ENCODE results near the gene CSTB.
"Not testable (repeated sequence)": the region's sequence is repeated elsewhere in the genome, so short reads cannot be mapped to it uniquely, and the experiment has no call there.

CSTB gene, protein sequence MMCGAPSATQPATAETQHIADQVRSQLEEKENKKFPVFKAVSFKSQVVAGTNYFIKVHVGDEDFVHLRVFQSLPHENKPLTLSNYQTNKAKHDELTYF

DNA sequence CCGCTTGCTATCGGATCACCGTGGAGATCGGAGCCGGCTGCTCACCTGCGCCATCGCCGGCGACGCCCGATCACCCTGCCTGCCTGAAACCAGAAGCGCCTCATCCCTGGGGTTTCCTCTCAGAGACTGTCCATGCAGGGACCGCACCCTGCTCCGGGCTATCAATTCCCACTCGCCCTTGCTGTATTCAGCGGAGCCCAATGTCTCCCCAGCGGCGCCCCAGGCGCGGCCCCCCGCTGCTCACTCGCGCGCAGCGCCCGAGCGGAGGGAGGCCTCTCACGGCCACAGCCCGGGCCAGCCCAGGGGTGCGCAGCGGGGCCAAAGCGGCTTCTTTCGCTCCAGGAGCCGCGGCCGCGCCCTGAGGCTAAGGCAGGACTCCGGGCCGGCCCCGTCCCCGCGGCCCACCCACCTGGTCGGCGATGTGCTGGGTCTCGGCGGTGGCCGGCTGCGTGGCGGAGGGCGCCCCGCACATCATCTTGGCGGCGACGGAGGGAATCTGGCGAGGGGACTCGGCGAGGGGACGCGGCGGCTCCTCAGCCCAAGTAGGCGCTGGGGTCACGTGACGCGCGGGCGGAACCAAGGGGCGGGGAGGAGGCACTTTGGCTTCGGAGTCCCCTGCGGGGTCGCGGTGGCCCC lies at the start of gene CSTB:
Gene CSTB (minus strand): TSS at position 514 of the 636 bp plus-strand sequence. CDS start 39 bp downstream, at position 475.
- peak; percentile 61 for DNase-seq (ENCODE audit: low read depth, low spot score)

DNA sequence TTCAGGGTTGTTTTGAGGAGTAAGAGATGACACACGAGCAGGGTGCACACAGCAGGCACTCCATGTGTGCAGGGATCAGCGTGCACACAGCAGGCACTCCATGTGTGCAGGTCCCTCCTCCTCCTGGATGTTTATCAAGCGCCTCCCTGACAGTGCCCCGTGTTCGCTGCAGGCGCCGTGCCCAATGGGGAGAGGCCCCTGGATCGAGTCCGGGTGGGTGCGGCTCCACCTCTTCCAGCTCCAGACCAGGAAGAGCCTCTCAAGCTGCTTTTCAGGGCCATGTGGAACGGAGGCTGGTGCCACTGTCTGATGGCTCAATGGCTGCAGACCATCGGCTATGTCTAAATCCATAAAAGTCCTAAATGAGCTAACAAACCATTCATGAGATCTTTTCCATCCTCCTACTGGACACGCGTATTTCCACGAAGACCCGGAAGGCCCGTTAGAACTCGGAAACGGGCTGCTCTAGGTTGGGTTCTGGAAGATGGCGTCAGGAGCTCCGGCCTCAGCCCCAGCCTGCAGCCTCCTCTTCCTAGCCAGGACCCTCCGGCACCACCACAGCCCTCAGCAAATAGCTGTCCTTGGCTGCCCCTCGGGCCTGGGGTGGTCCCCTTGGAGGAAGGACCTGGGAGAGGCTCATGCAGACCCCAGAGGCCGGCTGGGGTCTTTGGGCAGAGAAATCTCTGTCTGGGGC lies 49.3 kb upstream of the CSTB start:
- DNase-seq (ENCODE audit: low read depth, low spot score) = no peak

DNA sequence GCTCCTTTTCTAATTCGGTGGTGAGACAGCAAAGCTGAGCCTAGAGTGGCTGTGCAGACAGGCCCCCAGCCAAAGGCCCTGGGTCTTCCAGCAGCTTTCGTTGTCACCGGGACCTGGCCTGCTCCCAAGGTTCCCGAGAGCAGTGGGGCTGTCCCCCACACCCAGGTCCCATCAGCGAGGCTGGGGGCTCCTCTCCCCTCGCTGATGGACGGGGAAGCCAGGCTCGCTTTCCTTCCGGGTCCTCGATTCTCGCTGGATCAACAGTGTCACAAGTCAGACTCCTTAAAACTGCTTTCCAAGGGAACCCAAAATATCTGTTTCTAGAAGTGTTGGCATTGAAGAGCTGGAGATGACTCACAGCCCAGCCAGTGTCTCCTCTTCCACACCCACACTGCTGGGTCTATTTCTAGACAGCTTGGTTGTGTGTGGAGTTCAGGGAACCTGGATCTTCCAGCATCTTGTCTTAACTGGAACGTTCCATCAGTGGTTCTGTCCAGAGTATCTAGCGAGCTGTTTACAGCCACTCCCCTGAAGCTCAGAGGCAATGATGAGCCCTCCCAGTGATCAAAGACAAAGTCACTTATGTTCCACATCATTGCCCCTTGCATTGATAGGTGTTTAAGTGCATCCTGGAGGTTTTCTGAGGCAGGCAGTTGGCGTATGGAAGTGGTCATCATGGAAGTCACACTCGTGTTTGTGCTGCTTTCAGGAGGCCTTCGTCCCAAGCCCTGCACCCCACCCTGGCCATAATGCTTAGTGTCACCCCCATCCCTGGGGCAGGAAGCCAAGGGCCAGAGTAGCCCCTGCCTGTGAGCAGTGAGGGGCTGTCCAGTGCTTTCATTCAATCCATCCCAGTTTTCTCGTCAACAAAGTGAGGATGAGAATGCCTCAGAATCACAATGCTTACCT lies 48.5 kb upstream of the CSTB start:
- no peak for DNase-seq (ENCODE audit: low read depth, low spot score)

DNA sequence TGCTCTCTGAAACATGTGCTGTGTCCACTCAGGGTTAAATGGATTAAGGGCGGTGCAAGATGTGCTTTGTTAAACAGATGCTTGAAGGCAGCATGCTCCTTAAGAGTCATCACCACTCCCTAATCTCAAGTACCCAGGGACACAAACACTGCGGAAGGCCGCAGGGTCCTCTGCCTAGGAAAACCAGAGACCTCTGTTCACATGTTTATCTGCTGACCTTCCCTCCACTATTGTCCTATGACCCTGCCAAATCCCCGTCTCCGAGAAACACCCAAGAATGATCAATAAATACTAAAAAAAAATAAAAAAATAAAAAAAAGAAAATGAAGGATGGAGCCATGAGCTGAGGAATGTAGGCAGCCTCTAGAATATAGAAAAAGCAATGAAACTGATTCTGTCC lies 46.6 kb upstream of the CSTB start:
- not testable (repeated sequence) for DNase-seq (ENCODE audit: low read depth, low spot score)

DNA sequence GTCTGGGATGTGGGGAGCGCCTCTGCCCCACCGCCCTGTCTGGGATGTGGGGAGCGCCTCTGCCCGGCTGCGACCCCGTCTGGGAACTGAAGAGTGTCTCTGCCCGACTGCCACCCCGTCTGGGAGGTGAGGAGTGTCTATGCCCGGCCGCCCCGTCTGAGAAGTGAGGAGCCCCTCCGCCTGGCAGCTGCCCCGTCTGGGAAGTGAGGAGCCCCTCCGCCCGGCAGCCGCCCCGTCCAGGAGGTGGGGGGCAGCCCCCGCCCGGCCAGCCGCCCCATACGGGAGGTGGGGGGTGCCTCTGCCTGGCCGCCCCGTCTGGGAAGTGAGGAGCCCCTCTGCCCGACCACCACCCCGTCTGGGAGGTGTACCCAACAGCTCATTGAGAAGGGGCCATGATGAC lies 46.1 kb upstream of the CSTB start:
- DNase-seq (ENCODE audit: low read depth, low spot score) = not testable (repeated sequence)

DNA sequence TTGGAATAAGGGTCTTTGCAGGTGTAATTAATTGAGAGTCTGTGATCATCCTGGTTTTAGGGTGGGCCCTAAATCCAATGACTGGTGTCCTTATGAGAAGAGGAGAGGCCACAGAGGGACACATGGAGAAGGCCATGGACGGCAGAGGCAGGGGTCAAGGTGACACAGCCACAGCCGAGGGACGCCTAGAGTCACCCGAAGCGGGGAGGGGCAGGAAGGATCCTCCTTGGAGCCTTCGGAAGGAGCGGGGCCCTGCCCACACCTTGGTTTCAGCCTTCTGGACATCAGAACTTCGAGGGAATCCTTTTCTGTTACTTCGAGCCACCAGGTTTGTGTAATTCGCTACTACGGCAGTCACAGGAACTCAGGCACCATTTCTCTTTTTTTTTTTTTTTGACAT lies 44.4 kb upstream of the CSTB start:
- DNase-seq (ENCODE audit: low read depth, low spot score) = no peak

DNA sequence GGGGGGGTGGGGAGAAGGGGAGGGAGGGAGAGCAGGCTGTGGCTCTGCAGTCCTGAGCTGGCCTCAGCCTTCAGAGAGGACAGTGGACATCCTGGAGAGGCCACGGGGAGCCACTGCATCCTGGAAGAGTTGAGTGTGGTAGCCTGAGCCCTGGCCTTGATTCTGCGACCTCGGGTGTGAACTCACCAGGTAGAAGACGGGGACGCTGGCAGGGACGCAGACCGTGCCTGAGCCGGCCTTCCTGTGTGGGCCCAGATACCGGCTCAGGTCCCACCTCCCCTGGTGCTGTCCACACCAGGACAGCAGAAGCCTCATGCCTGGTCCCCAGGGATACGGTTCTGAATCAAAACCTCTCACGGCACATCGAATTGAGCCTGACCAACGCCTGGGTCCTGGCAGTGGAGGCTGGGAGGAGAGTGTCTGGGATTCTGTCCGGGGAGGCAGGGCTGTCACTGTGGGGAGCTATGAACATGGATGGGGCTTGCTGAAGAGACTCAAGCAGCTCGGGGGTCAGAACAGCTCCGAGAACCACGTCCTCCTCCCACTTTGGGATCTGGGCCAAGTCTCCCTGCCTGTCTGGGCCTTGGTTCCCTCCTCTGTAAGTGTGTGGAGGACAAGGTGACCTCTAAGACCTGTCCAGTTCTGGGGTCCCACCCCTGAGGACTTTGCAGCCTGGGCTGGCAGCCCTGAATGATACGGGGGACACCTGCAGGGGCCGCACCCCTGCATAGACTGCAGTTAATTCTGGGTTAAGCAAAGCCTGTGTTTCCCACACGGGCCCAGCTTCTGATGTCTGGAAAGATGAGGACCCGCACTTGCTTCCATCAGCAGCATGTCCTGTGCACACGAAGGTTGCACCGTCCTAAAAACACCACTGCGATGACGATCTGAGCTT lies 43.6 kb upstream of the CSTB start:
- DNase-seq (ENCODE audit: low read depth, low spot score) = no peak

DNA sequence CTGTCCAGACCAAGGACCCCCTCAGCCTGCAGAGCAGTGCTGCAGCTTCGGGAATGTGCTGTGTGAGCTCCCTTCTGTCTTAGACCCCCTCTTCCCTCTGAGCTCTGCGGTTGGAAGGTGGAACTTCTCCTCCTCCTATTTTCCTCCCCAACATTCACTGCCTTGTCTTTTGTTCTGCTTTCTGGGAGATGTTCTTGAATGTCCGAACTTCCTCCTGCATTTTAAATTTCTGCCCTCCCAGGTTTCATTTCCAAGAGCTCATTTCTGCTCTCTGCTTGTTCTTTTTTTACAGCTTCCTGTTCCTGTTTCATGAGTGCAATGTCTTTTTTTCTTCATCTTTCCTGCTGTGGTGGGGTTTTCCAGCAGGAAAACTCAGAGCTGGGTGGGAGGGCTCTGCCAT lies 42.6 kb upstream of the CSTB start:
- DNase-seq (ENCODE audit: low read depth, low spot score) = no peak

DNA sequence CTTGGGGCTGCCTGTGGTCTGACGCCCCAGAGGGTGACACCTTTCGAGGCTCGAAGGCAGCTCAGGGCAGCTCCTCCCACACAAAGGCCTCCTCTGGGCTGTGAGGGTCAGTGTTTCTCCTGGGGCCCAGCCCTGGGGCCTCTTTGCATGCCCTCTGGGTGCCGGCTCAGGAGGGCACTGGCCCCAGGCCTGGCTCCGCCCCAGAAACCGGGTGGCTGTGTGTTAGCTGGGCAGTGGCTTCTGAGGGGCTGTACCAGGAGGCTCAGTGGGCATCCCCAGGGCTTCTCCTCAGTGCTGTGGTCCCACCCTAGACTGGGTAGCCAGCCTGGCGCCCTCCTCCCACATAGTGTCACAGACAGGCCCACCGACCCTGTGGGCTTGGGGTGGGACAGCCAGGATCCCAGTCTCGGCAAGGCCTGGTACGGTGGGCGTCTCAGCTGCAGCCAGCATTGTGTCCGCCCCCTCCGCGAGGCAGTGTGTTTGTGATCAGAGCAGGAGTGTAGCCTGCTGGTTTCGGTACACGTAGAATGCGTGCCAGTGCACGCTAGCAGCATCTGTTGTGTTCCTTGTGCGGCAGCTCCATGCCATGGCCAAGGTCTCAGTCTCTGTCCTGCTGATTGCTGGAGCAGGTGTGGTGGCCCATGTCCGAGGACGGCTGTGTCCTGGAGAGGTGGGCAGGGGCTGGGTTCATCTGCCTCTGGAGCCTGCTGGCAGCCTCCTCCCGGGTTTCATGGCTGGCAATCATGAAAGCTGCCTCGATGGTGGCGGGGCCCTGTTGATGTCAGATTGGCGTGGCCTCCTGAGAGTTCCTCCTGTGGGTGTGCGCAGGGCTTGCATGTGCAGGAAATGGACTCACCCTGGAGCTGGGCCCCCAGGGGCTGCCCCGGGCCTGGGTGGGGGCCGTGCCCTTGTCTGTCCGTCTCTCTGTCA lies 41.3 kb upstream of the CSTB start:
- DNase-seq (ENCODE audit: low read depth, low spot score) = no peak

DNA sequence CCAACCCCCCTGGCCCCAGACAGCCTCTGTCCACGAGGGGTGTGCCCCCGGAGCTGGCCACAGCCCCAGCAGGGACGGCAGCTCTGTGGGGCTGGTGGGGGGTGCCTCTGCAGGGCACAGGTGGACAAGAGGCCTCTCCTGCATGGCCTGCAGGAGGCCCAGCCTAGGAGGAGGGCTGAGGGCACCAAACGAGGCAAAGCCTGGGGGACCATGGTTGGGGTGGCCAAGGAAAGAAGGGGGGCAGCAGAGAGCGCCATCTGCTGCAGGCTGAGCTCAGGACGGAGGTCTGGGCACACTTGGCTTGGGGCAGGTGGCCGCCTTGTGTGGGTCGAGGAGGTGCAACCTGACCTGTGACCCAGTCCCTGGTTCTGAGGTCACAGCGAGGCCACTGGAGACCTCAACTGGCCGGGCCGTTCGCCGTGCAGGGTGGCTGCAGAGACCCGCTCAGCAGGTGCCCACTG lies 40.5 kb upstream of the CSTB start:
- DNase-seq (ENCODE audit: low read depth, low spot score) = no peak

DNA sequence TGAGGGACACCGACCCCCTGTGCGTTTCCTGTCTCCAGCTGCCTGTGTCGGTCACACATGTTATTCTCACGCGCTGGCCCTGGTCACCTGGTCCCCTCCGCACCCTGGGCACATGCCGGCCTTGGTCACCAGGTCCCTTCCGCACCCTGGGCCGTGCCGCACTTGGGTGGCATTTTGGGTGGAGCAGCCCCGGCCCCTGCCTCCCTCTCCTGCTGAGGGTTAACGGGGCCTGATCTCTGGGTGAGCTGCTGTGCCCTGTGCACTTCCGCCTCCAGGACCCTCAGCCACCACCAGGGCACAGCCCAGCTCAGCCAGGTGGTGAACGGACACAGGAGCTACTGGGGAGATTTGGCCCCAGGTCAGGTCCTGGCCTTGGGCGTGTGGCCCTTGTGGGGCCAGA lies 39.9 kb upstream of the CSTB start:
- DNase-seq (ENCODE audit: low read depth, low spot score) = no peak

DNA sequence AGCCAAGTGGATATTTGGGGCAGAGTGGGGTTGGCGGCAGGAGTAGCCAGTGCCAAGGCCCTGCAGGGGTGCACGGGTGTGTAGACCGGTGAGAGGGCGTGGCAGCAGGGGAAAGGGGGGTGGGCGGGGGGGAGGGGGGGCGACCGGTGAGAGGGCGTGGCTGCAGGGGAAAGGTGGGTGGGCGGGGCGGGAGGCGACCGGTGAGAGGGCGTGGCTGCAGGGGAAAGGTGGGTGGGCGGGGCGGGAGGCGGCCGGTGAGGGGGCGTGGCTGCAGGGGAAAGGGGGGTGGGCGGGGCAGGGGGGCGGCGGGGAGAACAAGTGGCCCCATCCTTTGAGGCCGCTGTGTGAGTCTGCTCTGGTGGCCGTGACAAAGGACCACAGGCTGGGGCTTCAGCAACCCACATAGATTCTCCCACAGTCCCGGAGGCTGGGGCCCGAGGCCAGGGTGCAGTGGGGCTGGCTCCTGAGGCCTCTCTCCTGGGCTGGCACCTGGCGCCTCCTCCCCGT lies 39.1 kb upstream of the CSTB start:
- DNase-seq (ENCODE audit: low read depth, low spot score) = no peak

DNA sequence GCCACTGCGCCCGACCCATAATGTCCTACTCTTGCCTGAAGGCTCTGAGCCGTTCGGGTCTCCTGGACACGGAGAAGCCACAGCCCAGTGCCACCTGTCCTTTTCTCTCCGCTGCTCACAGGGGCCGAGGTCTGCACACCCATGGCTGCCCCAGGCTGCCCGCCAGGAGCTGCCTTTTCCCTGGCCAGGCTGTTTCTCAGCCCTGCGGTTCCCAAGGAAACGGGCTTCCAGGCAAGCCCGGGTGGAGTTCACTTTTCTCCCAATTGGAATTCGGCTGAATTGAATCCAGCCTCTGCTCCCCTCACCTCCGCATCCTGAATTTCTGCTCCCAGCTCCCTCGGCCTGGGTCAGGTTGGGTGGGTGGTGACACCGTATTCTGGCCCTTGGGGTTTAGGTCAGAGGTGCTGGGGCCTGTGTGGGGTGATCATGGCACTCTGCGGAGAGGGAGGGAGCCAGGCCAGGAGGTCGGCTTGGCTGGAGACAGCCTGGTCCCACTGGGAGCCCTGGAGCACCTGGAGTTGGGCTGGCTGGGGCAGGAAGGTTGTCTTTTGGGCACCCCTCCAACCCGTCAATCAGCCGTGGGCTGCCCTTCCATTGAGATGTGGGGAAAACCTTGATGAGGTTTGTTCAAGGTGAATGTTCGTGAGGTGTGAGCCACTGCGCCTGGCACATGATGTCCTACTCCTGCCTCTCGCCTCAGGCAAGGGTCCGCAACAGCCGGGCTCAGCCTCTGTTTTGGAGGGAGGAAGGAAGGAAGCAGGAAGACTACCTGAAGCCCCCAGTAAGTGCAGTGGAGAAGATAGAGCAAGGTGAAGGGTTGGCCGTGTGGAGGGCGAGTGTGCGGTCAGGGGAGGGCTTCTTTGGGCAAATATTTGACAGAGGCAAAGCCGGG lies 38.4 kb upstream of the CSTB start:
- no peak for DNase-seq (ENCODE audit: low read depth, low spot score)

DNA sequence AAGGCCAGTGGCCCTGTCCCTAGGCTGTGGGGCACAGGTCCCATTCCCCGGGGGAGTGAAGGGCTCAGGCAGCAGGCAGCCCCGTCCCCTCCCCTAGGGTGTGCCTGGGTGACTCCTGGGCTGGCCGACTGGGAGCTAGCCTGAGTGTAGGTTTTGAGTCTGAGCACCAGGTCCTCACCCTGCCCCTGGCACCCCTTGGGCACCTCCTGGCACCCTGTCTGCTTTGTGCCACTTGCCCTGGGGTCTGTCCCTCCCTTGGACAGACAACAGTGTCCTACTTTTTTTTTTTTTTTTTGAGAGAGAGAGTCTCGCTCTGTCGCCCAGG lies 37.5 kb upstream of the CSTB start:
- no peak for DNase-seq (ENCODE audit: low read depth, low spot score)

DNA sequence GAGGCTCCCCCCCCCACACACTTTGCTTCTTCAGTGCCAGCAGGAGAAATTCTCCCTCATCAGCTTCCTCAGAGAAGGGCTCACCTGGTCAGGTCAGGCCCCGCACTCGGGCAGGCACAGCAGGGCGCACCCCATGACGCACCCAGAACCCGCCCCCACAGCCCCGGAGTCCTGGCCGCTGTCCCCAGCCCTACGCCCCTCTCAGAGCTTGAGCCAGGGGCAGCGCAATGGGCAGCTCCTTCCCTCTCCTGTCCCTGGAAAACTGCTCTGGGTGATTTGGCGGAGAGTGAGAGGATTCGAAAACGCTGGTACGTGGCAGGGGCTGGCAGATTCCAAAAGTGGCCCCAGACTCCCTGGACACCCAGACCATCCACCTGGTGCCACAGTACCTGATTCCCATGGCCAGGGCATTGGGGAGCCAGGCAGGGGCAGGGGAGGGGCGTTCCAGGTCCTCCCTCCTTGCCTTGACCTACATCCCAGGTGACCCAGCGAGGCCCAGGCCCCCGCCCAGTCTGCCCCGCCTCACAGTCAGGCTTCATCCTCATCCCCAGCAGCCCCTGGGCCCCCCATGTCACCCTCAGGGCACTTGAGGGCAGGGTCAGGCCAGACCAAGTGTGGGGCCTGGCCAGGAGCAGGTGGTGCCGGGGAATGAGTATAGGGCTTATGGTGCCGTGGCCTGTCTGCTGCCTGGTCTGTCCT lies 37.0 kb upstream of the CSTB start:
- no peak for DNase-seq (ENCODE audit: low read depth, low spot score)

DNA sequence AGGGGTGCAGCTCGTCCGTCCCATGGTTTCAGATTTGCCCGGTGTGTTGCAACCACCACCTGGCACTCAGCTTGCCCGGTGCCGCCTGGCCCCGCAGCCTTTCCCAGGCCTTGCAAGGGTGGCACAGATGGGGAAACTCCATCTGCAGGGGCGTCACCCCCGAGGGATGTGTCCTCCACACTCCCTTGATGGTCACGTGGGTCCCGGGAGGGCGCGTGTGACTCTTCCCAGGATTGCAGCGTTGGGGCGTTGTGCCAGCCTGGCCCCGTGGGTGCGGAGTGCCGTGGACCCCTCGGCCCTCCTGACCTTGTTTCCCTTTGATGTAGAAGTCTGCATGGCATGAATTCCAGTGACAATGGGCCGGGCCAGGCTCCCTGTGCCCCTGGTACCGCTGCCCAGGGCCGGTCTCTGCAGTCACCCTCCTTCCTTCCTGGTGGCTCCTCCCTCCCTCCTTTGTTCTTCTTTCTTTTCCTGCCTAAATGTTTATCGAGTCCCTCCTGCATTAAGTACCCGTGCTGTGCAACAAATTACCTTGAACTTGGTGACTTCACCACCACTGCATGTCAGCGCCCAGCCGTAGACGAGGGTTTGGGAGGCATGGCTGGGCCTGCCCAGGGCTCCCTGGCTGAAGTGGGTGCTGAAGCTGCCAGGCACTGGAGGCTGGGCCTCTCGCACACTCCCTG lies 36.2 kb upstream of the CSTB start:
- DNase-seq (ENCODE audit: low read depth, low spot score) = no peak

DNA sequence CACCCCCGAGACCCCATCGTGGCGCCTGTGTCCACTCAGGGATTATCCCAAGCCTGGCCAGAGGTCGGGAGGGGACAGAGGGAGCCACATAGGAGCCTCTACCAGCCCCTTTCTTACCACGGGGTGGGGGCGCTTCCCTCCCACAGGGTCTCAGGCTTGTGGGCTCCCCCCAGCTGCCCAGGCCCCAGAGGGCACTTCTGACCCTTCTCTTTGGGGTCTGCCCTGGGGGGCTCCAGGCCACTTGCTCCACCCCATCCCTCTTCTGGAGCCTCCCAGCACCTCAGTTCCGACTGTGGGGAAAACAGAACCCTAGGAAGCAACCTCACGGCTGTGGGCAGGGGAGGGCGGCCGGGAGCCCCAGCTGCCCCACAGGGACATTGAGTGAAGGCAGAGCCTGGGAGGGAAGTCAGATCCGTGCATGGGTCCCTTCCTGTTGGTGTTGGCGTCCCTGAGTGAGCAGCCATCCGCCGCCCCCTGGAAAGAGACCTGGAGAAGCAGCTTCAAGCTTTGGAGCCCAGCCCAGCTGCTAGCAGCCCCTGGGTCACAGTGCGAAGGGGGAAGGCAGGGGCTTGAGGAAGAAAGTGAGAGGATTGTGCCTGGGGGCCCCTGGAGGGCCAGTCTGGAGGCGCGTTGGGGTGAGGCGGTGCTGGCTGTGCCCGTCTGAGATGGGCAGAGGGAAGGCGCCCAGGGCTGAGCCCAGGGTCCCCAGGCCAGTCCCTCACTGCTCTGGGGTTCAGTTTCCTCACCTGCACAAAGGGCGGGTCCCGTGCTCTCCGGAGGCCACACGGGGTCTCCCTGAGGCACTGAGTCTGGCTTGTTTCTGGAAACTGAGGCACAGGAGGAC lies 35.4 kb upstream of the CSTB start:
- no peak for DNase-seq (ENCODE audit: low read depth, low spot score)
